Hematopoietic multipotent progenitor cell treated with erythropoietin and hydrocortisone succinate and interleukin-3 and kit ligand, for 15 days (in vitro differentiated cells): ENCODE data around the gene TLR9.
A peak's percentile ranks its signal among the peaks of the same experiment; 100 is the strongest.

ENCODE experiments used
- DNase-seq: peaks from one replicate; pipeline ENCODE4 v3.0.0-alpha.2; 2015; ENCODE audit warnings: low spot score

TLR9 gene

GRCh38 chr3:52247409-52248164 lies 22.1 kb upstream of the TLR9 start:
- no peak for DNase-seq

- DNase-seq: no peak
These were observed 21.4 kb upstream of the TLR9 start for GRCh38 chr3:52246728-52247408.

GRCh38 chr3:52246264-52246620 lies 20.8 kb upstream of the TLR9 start:
- DNase-seq: no peak

- DNase-seq: no peak
These were observed 20.1 kb upstream of the TLR9 start, which contains the start of gene PPM1M for GRCh38 chr3:52245322-52246263. Gene PPM1M, plus strand, starts transcription at chr3:52245759. Its CDS starts 66 bp downstream, at chr3:52245825.

GRCh38 chr3:52243791-52244628 lies 18.6 kb upstream of the TLR9 start:
- no peak for DNase-seq

- DNase-seq: no peak
These were observed 16.6 kb upstream of the TLR9 start for GRCh38 chr3:52242039-52242438.

GRCh38 chr3:52240886-52241370 lies 15.5 kb upstream of the TLR9 start:
- no peak for DNase-seq

- DNase-seq: peak; percentile 85
These were observed 14.8 kb upstream of the TLR9 start for GRCh38 chr3:52240059-52240885.

GRCh38 chr3:52238761-52239701 lies 13.6 kb upstream of the TLR9 start, which contains the start of gene TWF2:
Gene TWF2, minus strand, starts transcription at chr3:52239158. Its CDS starts 142 bp downstream, at chr3:52239016.
- DNase-seq: peak; percentile 75

- DNase-seq: no peak
These were observed 12.8 kb upstream of the TLR9 start for GRCh38 chr3:52238193-52238760.

GRCh38 chr3:52237657-52238172 lies 12.3 kb upstream of the TLR9 start:
- DNase-seq: no peak

- DNase-seq: no peak
These were observed 11.7 kb upstream of the TLR9 start for GRCh38 chr3:52237006-52237656.

GRCh38 chr3:52236424-52236886 lies 11.0 kb upstream of the TLR9 start:
- no peak for DNase-seq

GRCh38 chr3:52234516-52235447 lies 9.3 kb upstream of the TLR9 start:
- DNase-seq: no peak

- no peak for DNase-seq
These were observed 8.5 kb upstream of the TLR9 start for GRCh38 chr3:52233968-52234367.

- no peak for DNase-seq
These were observed 7.7 kb upstream of the TLR9 start for GRCh38 chr3:52233108-52233591.
